Measurements from ENCODE around the gene WDR93. TPM values are rescaled to one million over a fixed set of nuclear protein-coding genes. Genes with fewer than 3 reads are reported as not detected.

The WDR93 gene
- total and polyA plus RNA-seq, 2 of the 4 experiments (the other 2 are of a cell fraction): not detected

DNA sequence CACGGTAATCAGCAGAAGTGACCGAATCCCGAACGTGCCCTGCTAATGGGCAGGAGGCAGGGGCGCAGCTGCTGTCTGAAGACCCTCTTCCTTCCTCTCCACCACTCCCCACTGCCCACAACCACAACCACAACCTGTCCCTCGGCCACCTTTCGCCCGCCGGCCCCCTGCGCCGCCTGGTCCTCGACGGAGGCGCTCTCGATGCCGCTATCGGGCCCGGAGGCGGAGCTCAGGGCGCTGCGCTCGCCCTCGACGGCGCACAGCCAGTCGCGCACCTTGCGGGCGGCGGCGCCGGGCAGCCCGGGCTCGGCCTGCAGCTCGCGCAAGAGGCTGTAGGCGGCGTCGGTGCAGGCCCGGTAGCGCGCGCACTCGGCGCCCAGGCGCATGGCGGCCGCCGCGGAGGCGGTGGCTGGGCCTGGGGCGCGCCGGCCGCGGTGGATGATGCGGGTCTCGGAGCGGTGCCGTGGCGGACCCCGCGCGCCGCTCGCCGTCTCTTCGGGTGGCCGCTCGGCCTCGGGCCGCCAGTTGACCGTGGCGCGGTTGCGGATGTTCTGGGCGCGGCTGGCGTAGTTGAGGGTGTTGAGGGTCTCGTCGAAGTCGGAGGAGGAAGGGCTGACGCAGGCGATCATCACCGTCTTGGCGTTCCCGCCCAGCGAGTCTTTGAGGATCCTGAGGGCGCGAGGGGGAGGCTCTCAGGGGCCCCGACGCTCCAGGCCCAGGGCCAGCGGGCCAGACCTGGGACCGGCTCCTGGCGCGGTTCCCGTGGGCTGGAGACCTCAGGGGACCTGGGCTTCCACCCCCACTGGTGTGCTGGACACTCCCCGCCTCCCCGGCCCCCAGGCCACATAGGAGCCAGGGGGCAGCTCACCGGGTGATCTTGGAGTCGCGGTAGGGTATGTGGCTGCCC, 42.3 kb upstream of the WDR93 start:
- no peak overlapping the region for H3K4me3 ChIP-seq (ENCODE audit: insufficient read depth, low read depth, low read length)
- H3K4me1 ChIP-seq (ENCODE audit: control insufficient read depth, insufficient read depth, low read length): peaks cover 2% of the 10 kb centered on the region; the same call in 1 of the 2 replicates
- no peak overlapping the region for H2BK120ac ChIP-seq (ENCODE audit: low read depth, low read length)
- POLR2A ChIA-PET (ENCODE audit: unreplicated experiment): no interaction called here
- no peak overlapping the region for H3K56ac ChIP-seq (ENCODE audit: extremely low read depth, insufficient read depth, low read length)
- no peak overlapping the region for H2AK5ac ChIP-seq (ENCODE audit: low read depth, low read length)
- no peak overlapping the region for H3K4me2 ChIP-seq (ENCODE audit: low read depth, low read length)
- H2BK15ac ChIP-seq (ENCODE audit: low read depth, low read length): no peak overlapping the region
- no peak overlapping the region for H3K9ac ChIP-seq (ENCODE audit: low read depth, low read length)
- H3K4ac ChIP-seq (ENCODE audit: low read depth, low read length): no peak overlapping the region
- no peak overlapping the region for H3K23ac ChIP-seq (ENCODE audit: low read depth, low read length)
- peak overlapping the region; percentile 2 for H2AFZ ChIP-seq (replicated peaks; ENCODE audit: low read length, poor library complexity)
- H3K27ac ChIP-seq (ENCODE audit: insufficient read depth, low read length): no peak overlapping the region
- ATAC-seq (ENCODE audit: low read depth) (no peak), DNase-seq (no peak)
- CTCF ChIA-PET: interaction anchor here (0.9 kb wide), 1 partner anchor 77 kb away, joined by 3 read pairs; no protein-coding TSS in a partner anchor
- no peak overlapping the region for H4K5ac ChIP-seq (ENCODE audit: low read depth, low read length)
- no TSS peak for BruUV-seq (replicated peaks)
- no peak overlapping the region for H4K91ac ChIP-seq (ENCODE audit: insufficient read depth, low read depth, low read length)
- H3K36me3 ChIP-seq (ENCODE audit: control insufficient read depth, insufficient read depth, low read length): peaks cover 29% of the 10 kb centered on the region
- peaks cover 11 to 33% of the 10 kb centered on the region in 2 experiments for H3K79me1 ChIP-seq (ENCODE audit: low read depth in 1 of 2, low read length in 2 of 2)
- no peak overlapping the region for H2AK9ac ChIP-seq (replicated peaks; ENCODE audit: low read depth, low read length, poor library complexity)
- H3K9me3 ChIP-seq (ENCODE audit: control insufficient read depth, insufficient read depth, low read length): no peaks in the 10 kb centered on the region
- no peak overlapping the region for H4K8ac ChIP-seq (ENCODE audit: low read depth in 2 of 2, low read length in 2 of 2)
- WGBS, 2 experiments (ENCODE audit: extremely low coverage in 2 of 2, insufficient read length in 1 of 2): 85% methylated on average over 53 of the region's 102 CpGs; no CpG with 5 or more reads in 1 of the 2 experiments
- H3K9me1 ChIP-seq (ENCODE audit: insufficient read depth, low read length): peaks cover 3% of the 10 kb centered on the region; the same call in 1 of the 2 replicates
- H3K14ac ChIP-seq (replicated peaks; ENCODE audit: low read depth, low read length): no peak overlapping the region
- H2BK5ac ChIP-seq (ENCODE audit: low read depth, low read length, poor library complexity, severe bottlenecking): no peak overlapping the region
- H4K20me1 ChIP-seq (ENCODE audit: insufficient read depth, low read length): peaks cover 15% of the 10 kb centered on the region
- no peak overlapping the region for H2BK20ac ChIP-seq (ENCODE audit: low read depth, low read length)
- intact Hi-C loops (cut with micrococcal nuclease) (no loop called here), dilution Hi-C loops (cut with HindIII; ENCODE audit: low sequenced_read_pairs, unreplicated experiment) (no loop called here), in situ Hi-C loops (cut with MboI; ENCODE audit: low sequenced_read_pairs) (no loop called here)
- H3K27me3 ChIP-seq (ENCODE audit: control insufficient read depth, insufficient read depth, low read length): no peaks in the 10 kb centered on the region
- H3K18ac ChIP-seq (ENCODE audit: low read depth, low read length): no peak overlapping the region
- no peak for TF ChIP-seq RAD21 (IDR thresholded peaks at IDR 0.05; ENCODE audit: low read length)
- no peak for TF ChIP-seq RFX5 (IDR thresholded peaks at IDR 0.05; ENCODE audit: low read depth, low read length)
- no peak for TF ChIP-seq RCOR1 (IDR thresholded peaks at IDR 0.05; ENCODE audit: insufficient replicate concordance, low read length)
- TF ChIP-seq, protein P1, sequence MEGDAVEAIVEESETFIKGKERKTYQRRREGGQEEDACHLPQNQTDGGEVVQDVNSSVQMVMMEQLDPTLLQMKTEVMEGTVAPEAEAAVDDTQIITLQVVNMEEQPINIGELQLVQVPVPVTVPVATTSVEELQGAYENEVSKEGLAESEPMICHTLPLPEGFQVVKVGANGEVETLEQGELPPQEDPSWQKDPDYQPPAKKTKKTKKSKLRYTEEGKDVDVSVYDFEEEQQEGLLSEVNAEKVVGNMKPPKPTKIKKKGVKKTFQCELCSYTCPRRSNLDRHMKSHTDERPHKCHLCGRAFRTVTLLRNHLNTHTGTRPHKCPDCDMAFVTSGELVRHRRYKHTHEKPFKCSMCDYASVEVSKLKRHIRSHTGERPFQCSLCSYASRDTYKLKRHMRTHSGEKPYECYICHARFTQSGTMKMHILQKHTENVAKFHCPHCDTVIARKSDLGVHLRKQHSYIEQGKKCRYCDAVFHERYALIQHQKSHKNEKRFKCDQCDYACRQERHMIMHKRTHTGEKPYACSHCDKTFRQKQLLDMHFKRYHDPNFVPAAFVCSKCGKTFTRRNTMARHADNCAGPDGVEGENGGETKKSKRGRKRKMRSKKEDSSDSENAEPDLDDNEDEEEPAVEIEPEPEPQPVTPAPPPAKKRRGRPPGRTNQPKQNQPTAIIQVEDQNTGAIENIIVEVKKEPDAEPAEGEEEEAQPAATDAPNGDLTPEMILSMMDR (conservative IDR thresholded peaks at IDR 0.05; ENCODE audit: low read depth, low read length): no peak
- no peak for TF ChIP-seq CEBPB (IDR thresholded peaks at IDR 0.05; ENCODE audit: low read depth, low read length)
- no peak for TF ChIP-seq USF2 (IDR thresholded peaks at IDR 0.05; ENCODE audit: low read depth, low read length)
- no peak for TF ChIP-seq MAFK (IDR thresholded peaks at IDR 0.05; ENCODE audit: low read depth, low read length)
- TF ChIP-seq CHD1 (IDR thresholded peaks at IDR 0.05; ENCODE audit: low read depth, low read length): no peak
- no peak for TF ChIP-seq SMC3 (IDR thresholded peaks at IDR 0.05; ENCODE audit: low read depth, low read length)
- no peak for TF ChIP-seq MXI1 (IDR thresholded peaks at IDR 0.05; ENCODE audit: borderline replicate concordance, low read depth, low read length)
- no peak for TF ChIP-seq FOS (IDR thresholded peaks at IDR 0.05; ENCODE audit: low read depth, low read length)
- no peak for TF ChIP-seq POLR2A (IDR thresholded peaks at IDR 0.05; ENCODE audit: low read depth, low read length)
- TF ChIP-seq ELK1 (IDR thresholded peaks at IDR 0.05; ENCODE audit: borderline replicate concordance, low read depth, low read length): no peak
- TF ChIP-seq MAZ (IDR thresholded peaks at IDR 0.05; ENCODE audit: borderline replicate concordance, low read depth, low read length): no peak

Data from IMR-90 (cell line).